PC-9 (cell line): ENCODE data around the gene KLK5.

Experiments used
- CTCF ChIP-seq: fragments of 200-600 bp; sonication (generic); conservative IDR thresholded peaks from 2 replicates; pipeline ENCODE4 v1.6.1; 2017; ENCODE audit warnings: mixed run types, antibody characterized with exemption, mild to moderate bottlenecking, moderate library complexity
- EZH2 ChIP-seq: fragments of 200-600 bp; sonication (generic); IDR thresholded peaks from 2 replicates; pipeline ENCODE4 v1.8.0; 2017; ENCODE audit warnings: antibody characterized with exemption, low read depth

GRCh38 chr19:50979758-50980157 is 26.9 kb upstream of the KLK5 start:
- TF ChIP-seq CTCF (no peak), EZH2 (no peak)
